ENCODE data around the gene ATP2B2.

GRCh38 chr3:10386121-10386520, 119.3 kb downstream of the ATP2B2 start:
- no peak for TF ChIP-seq EZH2 (IDR thresholded peaks at IDR 0.05; ENCODE audit: borderline replicate concordance, control insufficient read depth, low read depth, low read length)
- no peak for TF ChIP-seq CTCF (IDR thresholded peaks at IDR 0.05 in 2 of 3, conservative IDR thresholded peaks at IDR 0.05 in 1 of 3; ENCODE audit: control insufficient read depth in 2 of 3, extremely low read depth in 1 of 3, insufficient read depth in 1 of 3, low read depth in 3 of 3, low read length in 3 of 3)
- TF ChIP-seq BHLHE40 (IDR thresholded peaks at IDR 0.05; ENCODE audit: borderline replicate concordance in 1 of 2, low read depth in 2 of 2, low read length in 1 of 2), result no peak
